ENCODE data around the gene TMEM91. TPM values are rescaled to one million over a fixed set of nuclear protein-coding genes. Genes with fewer than 3 reads are reported as not detected.

TMEM91 gene
- total and polyA plus RNA-seq, 2 of the 13 experiments (the other 11 are each of a cell fraction or from before 2014, with no cell fraction given): 6.3 to 10.3 TPM

- CTCF ChIA-PET (ENCODE audit: low intra/inter-chr PET ratio, low total read pairs): no interaction called here
- no peaks in the 10 kb centered on the region for H3K9me3 ChIP-seq (ENCODE audit: low read length)
- H2AFZ ChIP-seq (ENCODE audit: low read length): no peak overlapping the region
- WGBS (ENCODE audit: low lambda C conversion rate): 94% methylated on average over 16 of the region's 22 CpGs
- H3K4me1 ChIP-seq (ENCODE audit: insufficient read depth, low read length): peaks cover 42% of the 10 kb centered on the region
- POLR2A ChIA-PET: interaction anchor here (0.6 to 0.8 kb wide), 2 partner anchors 111 to 124 kb away, joined by 3 read pairs; partner anchors contain the start of gene DMAC2
- intact Hi-C loops (cut with micrococcal nuclease; ENCODE audit: unreplicated experiment): no loop called here
- H3K9ac ChIP-seq (ENCODE audit: insufficient read depth, low read depth, low read length): no peak overlapping the region
- H3K79me2 ChIP-seq (ENCODE audit: insufficient read depth, low read length): peaks cover 2% of the 10 kb centered on the region
- peaks cover 14 to 34% of the 10 kb centered on the region in 2 experiments; a peak in 4 of 5 replicates for H3K36me3 ChIP-seq (replicated peaks in 1 of 2; ENCODE audit: control insufficient read depth in 1 of 2, insufficient read depth in 2 of 2, low read length in 2 of 2)
- no peak for ATAC-seq
- in situ Hi-C loops (cut with HindIII; ENCODE audit: extremely low pct_ligation_motif_present, low pct_unique_long_range_greater_than_20kb): no loop called here
- DNase-seq (ENCODE audit: low spot score): no peak
- no TSS peak for BruUV-seq (replicated peaks)
- H3K27me3 ChIP-seq (ENCODE audit: control insufficient read depth in 1 of 2, insufficient read depth in 2 of 2, low read length in 2 of 2): no peaks in the 10 kb centered on the region
- no peaks in the 10 kb centered on the region for H4K20me1 ChIP-seq (ENCODE audit: insufficient read depth, low read length)
- no peak overlapping the region for H3K27ac ChIP-seq (ENCODE audit: extremely low read length, insufficient read depth, low read length)
- TF ChIP-seq ZBTB33 (CRISPR knock-in tag; IDR thresholded peaks at IDR 0.05) (0 out of 2 replicates have a peak, but pooled peaks have one; percentile 40), RXRB (CRISPR knock-in tag; IDR thresholded peaks at IDR 0.05; ENCODE audit: borderline replicate concordance) (no peak)
- no peak overlapping the region for H3K4me3 ChIP-seq (replicated peaks in 1 of 3; ENCODE audit: insufficient read depth in 1 of 3, low read depth in 2 of 3, low read length in 3 of 3)
- H3K4me2 ChIP-seq (ENCODE audit: low read depth, low read length): no peak overlapping the region
- FAIRE-seq: no peak
Observed at GRCh38 chr19:41328157-41328841, 48.0 kb upstream of the TMEM91 start.

- ATAC-seq: no peak
- intact Hi-C loops (cut with micrococcal nuclease; ENCODE audit: unreplicated experiment): no loop called here
- ChIA-PET POLR2A (interaction anchor here (0.7 to 0.8 kb wide), 2 partner anchors 24 to 111 kb away, joined by 3 read pairs; partner anchors contain the start of gene DMAC2), CTCF (ENCODE audit: low intra/inter-chr PET ratio, low total read pairs) (no interaction called here)
- H3K4me3 ChIP-seq (replicated peaks in 1 of 3; ENCODE audit: insufficient read depth in 1 of 3, low read depth in 2 of 3, low read length in 3 of 3): no peak overlapping the region
- no peaks in the 10 kb centered on the region for H4K20me1 ChIP-seq (ENCODE audit: insufficient read depth, low read length)
- peaks cover 14 to 39% of the 10 kb centered on the region in 2 experiments; a peak in 4 of 5 replicates for H3K36me3 ChIP-seq (replicated peaks in 1 of 2; ENCODE audit: control insufficient read depth in 1 of 2, insufficient read depth in 2 of 2, low read length in 2 of 2)
- no peak overlapping the region for H3K9ac ChIP-seq (ENCODE audit: insufficient read depth, low read depth, low read length)
- in situ Hi-C loops (cut with HindIII; ENCODE audit: extremely low pct_ligation_motif_present, low pct_unique_long_range_greater_than_20kb): no loop called here
- peaks cover 36% of the 10 kb centered on the region for H3K4me1 ChIP-seq (ENCODE audit: insufficient read depth, low read length)
- no peaks in the 10 kb centered on the region for H3K27me3 ChIP-seq (ENCODE audit: control insufficient read depth in 1 of 2, insufficient read depth in 2 of 2, low read length in 2 of 2)
- H3K79me2 ChIP-seq (ENCODE audit: insufficient read depth, low read length): peaks cover 2% of the 10 kb centered on the region
- no peak overlapping the region for H3K4me2 ChIP-seq (ENCODE audit: low read depth, low read length)
- BruUV-seq (replicated peaks): no TSS peak
- 94% methylated on average over 1 of the region's 1 CpG for WGBS (ENCODE audit: low lambda C conversion rate)
- H3K27ac ChIP-seq (ENCODE audit: extremely low read length, insufficient read depth, low read length): no peak overlapping the region
- no peak for DNase-seq (ENCODE audit: low spot score)
- H2AFZ ChIP-seq (ENCODE audit: low read length): no peak overlapping the region
- H3K9me3 ChIP-seq (ENCODE audit: low read length): no peaks in the 10 kb centered on the region
- no peak for FAIRE-seq
- TF ChIP-seq DR1 (CRISPR knock-in tag; IDR thresholded peaks at IDR 0.05): no peak
- TF ChIP-seq ZNF614 (CRISPR knock-in tag; IDR thresholded peaks at IDR 0.05; ENCODE audit: borderline replicate concordance): no peak
- TF ChIP-seq HDAC6 (IDR thresholded peaks at IDR 0.05; ENCODE audit: low read depth, low read length): no peak
- no peak for TF ChIP-seq ZNF382 (CRISPR knock-in tag; IDR thresholded peaks at IDR 0.05; ENCODE audit: borderline replicate concordance)
- no peak for TF ChIP-seq PRDM10 (CRISPR knock-in tag; IDR thresholded peaks at IDR 0.05; ENCODE audit: low read depth)
- no peak for TF ChIP-seq PTBP1 (IDR thresholded peaks at IDR 0.05; ENCODE audit: low read depth, low read length, poor library complexity, severe bottlenecking)
- no peak for TF ChIP-seq NCOA5 (CRISPR knock-in tag; IDR thresholded peaks at IDR 0.05)
- no peak for TF ChIP-seq ZNF275 (CRISPR knock-in tag; IDR thresholded peaks at IDR 0.05; ENCODE audit: borderline replicate concordance)
Observed at GRCh38 chr19:41328842-41329225, 47.5 kb upstream of the TMEM91 start.

All from HepG2 (cell line).